GM19025 (cell line): Measurements from ENCODE around the gene CCDC24.

Source experiments
- ATAC-seq: cut with Tn5 transposase; IDR thresholded peaks from one replicate; pipeline ENCODE4 v1.9.1; 2021; ENCODE audit warnings: mild to moderate bottlenecking, low read depth, moderate library complexity; ENCODE audit not compliant: unreplicated experiment

CCDC24 gene

GRCh38 chr1:44021156-44021555 is 29.8 kb downstream of the CCDC24 start:
- no peak for ATAC-seq

- no peak for ATAC-seq
These were observed 30.4 kb downstream of the CCDC24 start for GRCh38 chr1:44021581-44022321.

GRCh38 chr1:44024031-44024902 is 32.9 kb downstream of the CCDC24 start:
- no peak for ATAC-seq

- no peak for ATAC-seq
These were observed 33.6 kb downstream of the CCDC24 start for GRCh38 chr1:44024903-44025525.

GRCh38 chr1:44025816-44026215 is 34.4 kb downstream of the CCDC24 start:
- no peak for ATAC-seq

- ATAC-seq = no peak
These were observed 35.9 kb downstream of the CCDC24 start for GRCh38 chr1:44027320-44027719.

GRCh38 chr1:44029260-44029910 is 38.0 kb downstream of the CCDC24 start:
- peak; percentile 6 for ATAC-seq

- ATAC-seq = peak; percentile 80
These were observed 38.7 kb downstream of the CCDC24 start for GRCh38 chr1:44029911-44030604.

- peak; percentile 3 for ATAC-seq
These were observed 39.3 kb downstream of the CCDC24 start for GRCh38 chr1:44030605-44031251.

- ATAC-seq = no peak
These were observed 40.1 kb downstream of the CCDC24 start, which contains the start of gene SLC6A9 for GRCh38 chr1:44031252-44032169. TSS of gene SLC6A9 (minus strand) at chr1:44031462. CDS start at chr1:44024277, 7,185 bp downstream.

GRCh38 chr1:44032170-44032790 is 40.9 kb downstream of the CCDC24 start:
- no peak for ATAC-seq

GRCh38 chr1:44033041-44033575 is 41.7 kb downstream of the CCDC24 start:
- no peak for ATAC-seq

- no peak for ATAC-seq
These were observed 42.4 kb downstream of the CCDC24 start for GRCh38 chr1:44033756-44034155.

- no peak for ATAC-seq
These were observed 43.0 kb downstream of the CCDC24 start for GRCh38 chr1:44034423-44034822.

- ATAC-seq = no peak
These were observed 43.7 kb downstream of the CCDC24 start for GRCh38 chr1:44034976-44035716.

GRCh38 chr1:44035726-44036408 is 44.5 kb downstream of the CCDC24 start:
- ATAC-seq = no peak
